Neural progenitor cell (in vitro differentiated cells): ENCODE results near the gene ATE1. TPM values are rescaled to one million over a fixed set of nuclear protein-coding genes. Genes with fewer than 3 reads are reported as not detected.

Experiments used
- DNase-seq: peaks from one replicate; pipeline ENCODE4 v3.0.0-alpha.2; 2016; ENCODE audit warnings: low spot score
- H2AFZ ChIP-seq: fragments of 200-600 bp; sonication (generic); replicated peaks from 2 replicates; pipeline ENCODE4 v1.6.1; 2016; ENCODE audit warnings: antibody characterized with exemption
- H3F3A ChIP-seq: fragments of 200-600 bp; sonication (generic); 2 replicates; pipeline ENCODE4 v1.6.1; 2016; ENCODE audit warnings: antibody characterized with exemption, low read depth
- H3K27ac ChIP-seq: fragments of 200-600 bp; sonication (generic); 2 replicates; pipeline ENCODE4 v1.5.1; 2016; ENCODE audit warnings: mild to moderate bottlenecking
- H3K27me3 ChIP-seq: fragments of 200-600 bp; sonication (generic); 2 replicates; pipeline ENCODE4 v1.6.1; 2016; ENCODE audit warnings: mild to moderate bottlenecking, moderate library complexity
- H3K36me3 ChIP-seq: fragments of 200-600 bp; sonication (generic); 2 replicates; pipeline ENCODE4 v1.5.1; 2016
- H3K4me1 ChIP-seq: fragments of 200-600 bp; sonication (generic); 2 replicates; pipeline ENCODE4 v1.6.1; 2016; ENCODE audit warnings: mixed run types
- H3K4me2 ChIP-seq: fragments of 200-600 bp; sonication (generic); 2 replicates; pipeline ENCODE4 v1.6.1; 2016
- H3K4me3 ChIP-seq: fragments of 200-600 bp; sonication (generic); 2 replicates; pipeline ENCODE4 v1.5.1; 2016
- H3K79me2 ChIP-seq: fragments of 200-600 bp; sonication (generic); 2 replicates; pipeline ENCODE4 v1.6.1; 2016; ENCODE audit warnings: low read depth
- H3K9ac ChIP-seq: fragments of 200-600 bp; sonication (generic); 2 replicates; pipeline ENCODE4 v1.6.1; 2016
- H3K9me3 ChIP-seq: fragments of 200-600 bp; sonication (generic); 2 replicates; pipeline ENCODE4 v1.5.1; 2016; ENCODE audit warnings: low read depth
- H4K20me1 ChIP-seq: fragments of 200-600 bp; sonication (generic); 2 replicates; pipeline ENCODE4 v1.6.1; 2016; ENCODE audit warnings: low read depth
- H3K27ac Mint-ChIP-seq: 3 replicates; pipeline ENCODE4 v1.8.0; 2021; ENCODE audit warnings: mixed read lengths
- H3K27me3 Mint-ChIP-seq: 2 replicates; pipeline ENCODE4 v1.8.0; 2022; ENCODE audit warnings: low read depth, mild to moderate bottlenecking, inconsistent platforms, moderate library complexity, mixed read lengths; ENCODE audit not compliant: insufficient read depth
- H3K36me3 Mint-ChIP-seq: 3 replicates; pipeline ENCODE4 v1.8.0; 2021; ENCODE audit warnings: mixed read lengths
- H3K4me1 Mint-ChIP-seq: 3 replicates; pipeline ENCODE4 v1.8.0; 2021; ENCODE audit warnings: mixed read lengths
- H3K4me3 Mint-ChIP-seq: 3 replicates; pipeline ENCODE4 v1.8.0; 2021; ENCODE audit warnings: mild to moderate bottlenecking, moderate library complexity, mixed read lengths
- H3K9me3 Mint-ChIP-seq: 3 replicates; pipeline ENCODE4 v1.8.0; 2020; ENCODE audit warnings: mixed read lengths
- EZH2 ChIP-seq: fragments of 200-600 bp; sonication (generic); IDR thresholded peaks from 2 replicates; pipeline ENCODE4 v1.6.1; 2017; ENCODE audit warnings: antibody characterized with exemption, mild to moderate bottlenecking, moderate library complexity
- EZH2phosphoT487 ChIP-seq: fragments of 200-600 bp; sonication (generic); IDR thresholded peaks from 2 replicates; pipeline ENCODE4 v1.6.1; 2017; ENCODE audit warnings: antibody characterized with exemption
- total RNA-seq: library from RNA; depleted of rRNA; stranded (reverse); fragments of >200 nt; gene quantifications from 2 replicates; pipeline ENCODE4 v1.2.3, GENCODE V29; 2015; ENCODE audit warnings: low replicate concordance
- TF ChIP-seq, protein P1 (sequence below): fragments of 200-600 bp; sonication (generic); IDR thresholded peaks from 2 replicates; pipeline ENCODE4 v1.5.1; 2017; ENCODE audit warnings: antibody characterized with exemption, mild to moderate bottlenecking

The ATE1 gene
- total RNA-seq, 1 donor from 2014 or later: 57.2 TPM

- Histone ChIP-seq H3K79me2 (no peaks in the 10 kb centered on the region), H3K4me3 (no peak overlapping the region), H3K9me3 (no peaks in the 10 kb centered on the region), H3K27ac (no peak overlapping the region), H2AFZ (no peak overlapping the region), H3K36me3 (no peaks in the 10 kb centered on the region), H3K4me1 (peaks cover 22% of the 10 kb centered on the region), H3K27me3 (peaks cover 21% of the 10 kb centered on the region), H3F3A (peaks cover 14% of the 10 kb centered on the region), H3K4me2 (peak overlapping the region; percentile 53), H3K9ac (no peak overlapping the region), H4K20me1 (no peaks in the 10 kb centered on the region)
- H3K4me3 Mint-ChIP-seq: peak overlapping the region; percentile 52
- peak overlapping the region; percentile 83 for H3K27ac Mint-ChIP-seq
- no peaks in the 10 kb centered on the region for H3K36me3 Mint-ChIP-seq
- DNase-seq: peak; percentile 69
- H3K27me3 Mint-ChIP-seq: peaks cover 18% of the 10 kb centered on the region
- H3K4me1 Mint-ChIP-seq: peaks cover 42% of the 10 kb centered on the region
- peak; percentile 32 for TF ChIP-seq EZH2phosphoT487
- TF ChIP-seq EZH2: no peak
- H3K9me3 Mint-ChIP-seq: no peaks in the 10 kb centered on the region
Measured at GRCh38 chr10:121732656-121733445, 195.0 kb downstream of the ATE1 start.

DNA sequence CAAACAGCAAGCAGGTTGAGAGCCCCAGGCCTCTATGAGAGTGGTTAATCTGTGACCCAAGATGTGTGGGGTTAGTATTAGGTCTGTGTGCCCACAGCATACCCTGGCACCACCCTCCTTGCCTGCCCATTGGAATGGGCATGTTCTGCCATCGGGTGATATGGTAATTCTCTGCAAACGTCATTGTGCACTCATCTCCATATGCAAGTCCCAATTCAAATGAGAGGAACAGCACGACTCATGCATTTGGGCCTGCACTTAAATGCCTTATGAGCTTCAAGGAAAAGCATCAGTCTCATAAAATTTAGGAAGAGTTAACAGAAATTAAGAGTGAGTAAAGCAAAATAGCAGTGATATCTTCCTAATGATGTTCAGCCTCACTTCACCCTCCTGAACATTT is 195.7 kb downstream of the ATE1 start:
- TF ChIP-seq EZH2 (no peak), EZH2phosphoT487 (no peak)
- TF ChIP-seq, protein P1, sequence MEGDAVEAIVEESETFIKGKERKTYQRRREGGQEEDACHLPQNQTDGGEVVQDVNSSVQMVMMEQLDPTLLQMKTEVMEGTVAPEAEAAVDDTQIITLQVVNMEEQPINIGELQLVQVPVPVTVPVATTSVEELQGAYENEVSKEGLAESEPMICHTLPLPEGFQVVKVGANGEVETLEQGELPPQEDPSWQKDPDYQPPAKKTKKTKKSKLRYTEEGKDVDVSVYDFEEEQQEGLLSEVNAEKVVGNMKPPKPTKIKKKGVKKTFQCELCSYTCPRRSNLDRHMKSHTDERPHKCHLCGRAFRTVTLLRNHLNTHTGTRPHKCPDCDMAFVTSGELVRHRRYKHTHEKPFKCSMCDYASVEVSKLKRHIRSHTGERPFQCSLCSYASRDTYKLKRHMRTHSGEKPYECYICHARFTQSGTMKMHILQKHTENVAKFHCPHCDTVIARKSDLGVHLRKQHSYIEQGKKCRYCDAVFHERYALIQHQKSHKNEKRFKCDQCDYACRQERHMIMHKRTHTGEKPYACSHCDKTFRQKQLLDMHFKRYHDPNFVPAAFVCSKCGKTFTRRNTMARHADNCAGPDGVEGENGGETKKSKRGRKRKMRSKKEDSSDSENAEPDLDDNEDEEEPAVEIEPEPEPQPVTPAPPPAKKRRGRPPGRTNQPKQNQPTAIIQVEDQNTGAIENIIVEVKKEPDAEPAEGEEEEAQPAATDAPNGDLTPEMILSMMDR: no peak
- H3K4me3 ChIP-seq: no peak overlapping the region
- no peaks in the 10 kb centered on the region for H3K36me3 ChIP-seq
- H3K27ac ChIP-seq: no peak overlapping the region
- H3K9me3 ChIP-seq: no peaks in the 10 kb centered on the region
- DNase-seq: no peak
- no peak overlapping the region for H3K9ac ChIP-seq
- no peaks in the 10 kb centered on the region for H3K79me2 ChIP-seq
- no peaks in the 10 kb centered on the region for H3K36me3 Mint-ChIP-seq
- H3K27me3 ChIP-seq: peaks cover 21% of the 10 kb centered on the region
- H4K20me1 ChIP-seq: no peaks in the 10 kb centered on the region
- no peak overlapping the region for H3K27ac Mint-ChIP-seq
- peaks cover 18% of the 10 kb centered on the region for H3K27me3 Mint-ChIP-seq
- peak overlapping the region; percentile 53 for H3K4me2 ChIP-seq
- peaks cover 22% of the 10 kb centered on the region for H3K4me1 ChIP-seq
- H3F3A ChIP-seq: peaks cover 14% of the 10 kb centered on the region
- H3K4me1 Mint-ChIP-seq: peaks cover 46% of the 10 kb centered on the region
- no peaks in the 10 kb centered on the region for H3K9me3 Mint-ChIP-seq
- H3K4me3 Mint-ChIP-seq: no peak overlapping the region
- no peak overlapping the region for H2AFZ ChIP-seq

DNA sequence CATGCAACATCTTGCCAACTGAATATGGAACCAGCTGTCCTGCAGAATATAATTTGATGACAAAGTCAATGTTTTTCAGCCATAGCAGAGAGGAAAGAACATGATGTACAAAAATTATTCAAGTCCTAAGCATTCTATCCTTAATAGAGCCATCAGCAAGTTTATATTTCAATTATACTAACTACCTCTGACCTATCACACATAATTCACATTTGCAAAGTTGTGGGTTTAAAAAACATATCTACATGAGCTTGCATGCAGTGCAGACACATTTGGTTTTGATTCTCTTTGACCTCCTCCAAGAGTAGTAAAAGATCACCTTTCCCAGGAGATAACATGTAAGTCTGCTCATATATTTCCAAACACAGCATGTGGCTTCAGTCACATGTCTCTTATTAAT is 203.5 kb downstream of the ATE1 start:
- H3K9me3 ChIP-seq: no peaks in the 10 kb centered on the region
- Mint-ChIP-seq H3K9me3 (peaks cover 25% of the 10 kb centered on the region), H3K4me3 (no peak overlapping the region), H3K4me1 (peaks cover 15% of the 10 kb centered on the region), H3K27me3 (peaks cover 14% of the 10 kb centered on the region), H3K27ac (no peak overlapping the region), H3K36me3 (no peaks in the 10 kb centered on the region)
- no peak overlapping the region for H2AFZ ChIP-seq
- TF ChIP-seq EZH2 (no peak), EZH2phosphoT487 (no peak)
- TF ChIP-seq, protein P1: no peak
- H3K79me2 ChIP-seq: no peaks in the 10 kb centered on the region
- no peak overlapping the region for H3K4me2 ChIP-seq
- H3K4me1 ChIP-seq: no peaks in the 10 kb centered on the region
- H3K9ac ChIP-seq: no peak overlapping the region
- no peaks in the 10 kb centered on the region for H3K36me3 ChIP-seq
- H3K4me3 ChIP-seq: no peak overlapping the region
- no peak overlapping the region for H3K27ac ChIP-seq
- DNase-seq: no peak
- no peaks in the 10 kb centered on the region for H3K27me3 ChIP-seq
- H3F3A ChIP-seq: no peaks in the 10 kb centered on the region
- H4K20me1 ChIP-seq: no peaks in the 10 kb centered on the region

DNA sequence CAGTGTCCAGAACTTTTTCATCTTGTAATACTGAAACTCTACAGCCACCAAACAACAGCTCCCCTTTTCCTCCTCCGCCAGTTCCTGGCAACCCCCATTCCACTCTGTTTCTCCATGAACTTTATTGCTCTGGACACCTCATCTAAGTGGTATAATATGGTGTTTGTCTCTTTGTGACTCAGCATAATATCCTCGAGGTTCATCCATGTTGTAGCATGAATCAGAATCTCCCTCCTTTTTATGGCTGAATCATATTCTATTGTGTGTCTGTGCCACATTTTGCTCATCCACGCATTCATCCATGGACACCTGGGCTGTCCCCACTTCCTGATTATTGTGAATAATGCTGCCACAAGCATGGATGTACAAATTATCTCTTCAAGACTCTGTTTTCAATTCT is 205.2 kb downstream of the ATE1 start:
- H2AFZ ChIP-seq: no peak overlapping the region
- TF ChIP-seq EZH2 (no peak), EZH2phosphoT487 (no peak)
- TF ChIP-seq, protein P1: no peak

More for the DNA sequence above, 205.2 kb downstream of the ATE1 start:
- H3K4me3 Mint-ChIP-seq: no peak overlapping the region
- Histone ChIP-seq H3K9ac (no peak overlapping the region), H3K9me3 (no peaks in the 10 kb centered on the region), H3K36me3 (peaks cover 6% of the 10 kb centered on the region), H3K4me1 (no peaks in the 10 kb centered on the region), H3K27me3 (no peaks in the 10 kb centered on the region), H4K20me1 (no peaks in the 10 kb centered on the region), H3K4me3 (no peak overlapping the region), H3K79me2 (no peaks in the 10 kb centered on the region), H3K27ac (no peak overlapping the region), H3K4me2 (no peak overlapping the region), H3F3A (no peaks in the 10 kb centered on the region)
- no peak overlapping the region for H3K27ac Mint-ChIP-seq
- peaks cover 6% of the 10 kb centered on the region for H3K36me3 Mint-ChIP-seq
- H3K9me3 Mint-ChIP-seq: peaks cover 35% of the 10 kb centered on the region
- peaks cover 14% of the 10 kb centered on the region for H3K4me1 Mint-ChIP-seq
- peaks cover 11% of the 10 kb centered on the region for H3K27me3 Mint-ChIP-seq
- DNase-seq: no peak
